Naive B cell (primary cell): ENCODE data around the gene MAPK8. TPM values are rescaled to one million over a fixed set of nuclear protein-coding genes. Genes with fewer than 3 reads are reported as not detected.

ENCODE experiments used
- ATAC-seq, 2 donors: fragments of 150-1000 bp; cut with Tn5 transposase; 2 replicates each; pipeline ENCODE4 v1.10.0; 2021; ENCODE audit warnings: low read depth in 2 of 2, mild to moderate bottlenecking in 2 of 2, moderate library complexity in 2 of 2
- DNase-seq: peaks from one replicate; pipeline ENCODE4 v3.0.0; 2022
- H3K27ac Mint-ChIP-seq, 6 donors: one replicate each; pipeline ENCODE4 v1.8.0; 2020 to 2022; ENCODE audit warnings: mild to moderate bottlenecking in 6 of 6, mixed read lengths in 6 of 6, moderate library complexity in 5 of 6, inconsistent platforms in 2 of 6
- H3K27me3 Mint-ChIP-seq, 3 donors: one replicate each; pipeline ENCODE4 v1.8.0; 2021 to 2022; ENCODE audit warnings: mixed read lengths in 3 of 3, mild to moderate bottlenecking in 1 of 3
- H3K36me3 Mint-ChIP-seq, 2 donors: one replicate each; pipeline ENCODE4 v1.8.0; 2020 to 2022; ENCODE audit warnings: mixed read lengths in 2 of 2, inconsistent platforms in 1 of 2, mild to moderate bottlenecking in 1 of 2
- H3K4me1 Mint-ChIP-seq, 3 donors: one replicate each; pipeline ENCODE4 v1.8.0; 2020 to 2022; ENCODE audit warnings: mixed read lengths in 3 of 3, inconsistent platforms in 1 of 3, mild to moderate bottlenecking in 1 of 3, moderate library complexity in 1 of 3
- H3K4me3 Mint-ChIP-seq, 8 donors: one replicate each; pipeline ENCODE4 v1.8.0; 2020 to 2022; ENCODE audit warnings: mild to moderate bottlenecking in 8 of 8, mixed read lengths in 8 of 8, moderate library complexity in 8 of 8, inconsistent platforms in 2 of 8
- H3K9me3 Mint-ChIP-seq, 7 donors: one replicate each; pipeline ENCODE4 v1.8.0; 2020 to 2022; ENCODE audit warnings: mixed read lengths in 7 of 7, mild to moderate bottlenecking in 5 of 7, inconsistent platforms in 2 of 7, moderate library complexity in 1 of 7
- polyA plus RNA-seq, 6 donors: library from polyadenylated mRNA; unstranded; fragments of 300-500 nt; fragmentation: Illumina TruSeq; gene quantifications; one replicate each; pipeline ENCODE4 v1.2.3, GENCODE V29; 2021; ENCODE audit warnings: low read depth in 6 of 6

MAPK8 gene
- polyA plus RNA-seq, 6 donors from 2014 or later: 7.0 to 25.8 (median 22.1) TPM

DNA sequence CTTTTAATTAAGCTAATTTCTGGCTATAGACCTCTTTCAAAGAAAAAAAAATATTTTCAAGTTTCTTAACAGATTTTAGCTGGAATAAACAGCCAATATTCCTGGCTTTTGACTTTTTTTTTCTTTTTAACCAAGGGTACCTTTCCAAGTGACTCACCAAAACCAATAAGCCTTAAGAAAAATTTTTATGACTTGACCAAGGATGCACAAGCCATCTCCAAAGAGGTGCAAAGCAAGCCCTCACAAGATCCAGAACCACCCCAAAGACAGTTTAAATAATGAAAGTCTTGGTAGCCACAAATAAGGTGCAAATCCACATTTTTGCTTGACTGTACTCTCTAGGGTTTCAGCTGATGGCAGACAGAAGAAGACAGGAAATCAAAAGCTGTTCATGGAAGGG lies 76.5 kb downstream of the MAPK8 start:
- no peaks in the 10 kb centered on the region for H3K27me3 Mint-ChIP-seq
- no peak overlapping the region for H3K4me3 Mint-ChIP-seq
- peaks cover 0 to 17% (median 12%) of the 10 kb centered on the region in 7 donors for H3K9me3 Mint-ChIP-seq
- peaks cover 3 to 6% (median 5%) of the 10 kb centered on the region in 3 donors for H3K4me1 Mint-ChIP-seq
- H3K36me3 Mint-ChIP-seq: peaks cover 12 to 15% of the 10 kb centered on the region in 2 donors
- ATAC-seq (no peak), DNase-seq (no peak)
- no peak overlapping the region for H3K27ac Mint-ChIP-seq

DNA sequence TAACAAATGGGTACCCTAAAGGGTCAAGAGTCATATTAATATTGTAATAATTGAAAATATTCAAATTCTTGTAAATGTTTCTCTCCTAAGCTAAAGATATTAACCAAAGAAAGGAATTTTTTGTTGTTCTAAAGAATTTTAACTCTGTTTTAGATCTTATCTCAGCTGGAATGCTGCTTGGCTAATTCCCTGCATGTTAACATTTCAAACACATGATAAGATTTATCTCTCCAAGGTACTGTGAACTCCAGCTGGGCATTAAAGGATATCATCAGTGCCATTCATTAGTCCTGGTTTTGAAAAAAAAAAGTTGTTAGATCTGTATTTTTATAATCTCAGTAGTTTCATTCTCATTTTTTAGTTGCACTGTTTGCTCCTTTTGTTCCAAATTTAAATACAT lies 76.9 kb downstream of the MAPK8 start:
- ATAC-seq (no peak), DNase-seq (no peak)
- Mint-ChIP-seq H3K36me3 (peaks cover 12 to 15% of the 10 kb centered on the region in 2 donors), H3K27ac (no peak overlapping the region), H3K4me1 (peaks cover 3 to 6% (median 5%) of the 10 kb centered on the region in 3 donors), H3K9me3 (peaks cover 0 to 17% (median 12%) of the 10 kb centered on the region in 7 donors), H3K27me3 (no peaks in the 10 kb centered on the region), H3K4me3 (no peak overlapping the region)

DNA sequence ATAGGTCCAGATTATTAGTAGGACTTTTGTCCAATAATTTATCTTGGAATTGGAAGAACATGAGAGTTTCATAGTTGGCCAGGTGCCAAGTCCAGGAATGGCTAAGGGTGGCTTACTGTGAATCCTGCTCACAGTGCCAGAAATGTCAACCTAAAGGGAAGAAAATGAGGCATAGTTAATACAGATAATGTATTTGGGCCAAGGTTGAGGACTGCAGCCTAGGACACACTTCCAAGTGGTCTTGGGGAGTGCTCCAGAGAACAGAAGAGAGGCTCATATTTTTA lies 78.2 kb downstream of the MAPK8 start:
- no peak overlapping the region for H3K4me3 Mint-ChIP-seq
- H3K36me3 Mint-ChIP-seq: peaks cover 9 to 12% of the 10 kb centered on the region in 2 donors
- ATAC-seq (no peak), DNase-seq (no peak)
- H3K9me3 Mint-ChIP-seq: peaks cover 0 to 14% (median 5%) of the 10 kb centered on the region in 7 donors
- no peaks in the 10 kb centered on the region for H3K27me3 Mint-ChIP-seq
- H3K4me1 Mint-ChIP-seq: peaks cover 6 to 9% (median 8%) of the 10 kb centered on the region in 3 donors
- peak overlapping the region in 2 of 6 donors; percentile 1 to 57 for H3K27ac Mint-ChIP-seq

DNA sequence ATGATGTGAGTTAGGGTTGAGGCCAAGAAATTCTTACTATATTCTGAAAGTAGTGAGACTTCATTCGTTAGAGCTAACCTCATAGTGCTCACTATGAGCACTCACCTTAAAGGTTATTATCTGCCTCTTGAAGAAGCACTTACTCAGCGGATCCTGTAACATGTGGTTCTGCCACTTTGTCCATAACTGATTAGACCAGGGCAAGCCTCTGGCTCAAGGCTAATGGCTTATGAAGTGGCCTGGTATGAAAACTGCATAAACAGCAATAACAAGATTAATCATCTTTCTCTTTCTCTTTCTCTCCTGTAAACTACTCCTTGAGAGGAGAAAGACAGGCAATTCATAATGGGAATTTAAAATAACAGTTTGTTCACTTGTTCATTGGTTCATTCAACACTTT lies 82.8 kb downstream of the MAPK8 start:
- ATAC-seq (no peak), DNase-seq (no peak)
- H3K4me3 Mint-ChIP-seq: no peak overlapping the region
- no peak overlapping the region for H3K27ac Mint-ChIP-seq
- no peaks in the 10 kb centered on the region for H3K9me3 Mint-ChIP-seq
- no peaks in the 10 kb centered on the region for H3K27me3 Mint-ChIP-seq
- H3K4me1 Mint-ChIP-seq: peaks cover 12 to 16% (median 12%) of the 10 kb centered on the region in 3 donors
- H3K36me3 Mint-ChIP-seq: peaks cover 0 to 5% of the 10 kb centered on the region in 2 donors

DNA sequence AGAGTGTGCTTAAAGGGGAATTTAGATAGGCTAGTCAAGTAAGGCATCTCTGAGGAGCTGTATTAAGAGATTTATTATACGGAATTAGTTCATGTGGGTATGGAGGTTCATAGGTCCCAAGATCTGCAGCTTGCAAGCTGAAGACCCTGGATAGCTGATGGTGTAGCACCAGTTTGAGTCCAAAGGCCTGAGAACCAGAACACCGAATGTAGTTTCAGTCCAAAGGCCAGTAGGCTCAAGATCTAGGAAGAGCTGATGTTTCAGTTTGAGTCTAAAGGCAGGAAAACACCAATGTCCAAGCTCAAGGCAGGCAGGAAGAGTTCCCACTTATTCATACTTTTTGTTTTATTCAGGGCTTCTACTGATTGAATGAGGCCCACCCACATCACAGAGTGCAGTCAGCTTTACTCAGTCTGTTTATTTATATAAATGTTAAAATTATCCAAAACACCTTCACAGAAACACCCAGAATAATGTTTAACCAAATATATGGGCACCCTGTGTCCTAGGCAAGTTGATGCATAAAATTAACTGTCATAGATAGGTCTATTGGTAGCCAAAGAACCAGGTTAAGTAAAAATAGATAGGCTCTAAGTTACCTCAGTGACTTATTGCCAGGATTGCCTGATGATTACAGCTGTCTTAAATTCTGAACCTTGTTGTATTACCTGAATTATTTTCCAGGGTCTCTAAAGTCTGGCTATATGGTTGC lies 83.5 kb downstream of the MAPK8 start:
- ATAC-seq: no peak
- Mint-ChIP-seq H3K27ac (no peak overlapping the region), H3K9me3 (no peaks in the 10 kb centered on the region), H3K4me3 (no peak overlapping the region), H3K4me1 (peaks cover 6 to 12% (median 11%) of the 10 kb centered on the region in 3 donors), H3K27me3 (no peaks in the 10 kb centered on the region), H3K36me3 (peaks cover 0 to 5% of the 10 kb centered on the region in 2 donors)
- no peak for DNase-seq

DNA sequence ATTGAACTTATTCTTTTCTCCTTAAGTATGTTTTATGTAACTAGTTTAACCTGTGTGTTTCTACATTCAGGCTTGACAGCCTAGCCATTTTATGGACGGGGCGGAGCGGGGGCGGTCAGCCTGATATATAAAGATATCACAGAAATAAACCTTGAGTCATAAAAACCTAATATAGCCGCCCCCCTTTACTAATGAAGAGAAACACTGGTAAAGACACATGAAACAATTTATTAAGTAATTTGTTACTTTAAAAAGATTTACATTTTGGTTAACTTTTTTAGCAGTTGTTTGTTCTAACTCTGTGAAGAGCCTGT lies 84.0 kb downstream of the MAPK8 start:
- DNase-seq (no peak), ATAC-seq (no peak)
- no peak overlapping the region for H3K27ac Mint-ChIP-seq
- no peaks in the 10 kb centered on the region for H3K9me3 Mint-ChIP-seq
- peaks cover 6 to 12% (median 11%) of the 10 kb centered on the region in 3 donors for H3K4me1 Mint-ChIP-seq
- no peak overlapping the region for H3K4me3 Mint-ChIP-seq
- no peaks in the 10 kb centered on the region for H3K27me3 Mint-ChIP-seq
- peaks cover 0 to 5% of the 10 kb centered on the region in 2 donors for H3K36me3 Mint-ChIP-seq

DNA sequence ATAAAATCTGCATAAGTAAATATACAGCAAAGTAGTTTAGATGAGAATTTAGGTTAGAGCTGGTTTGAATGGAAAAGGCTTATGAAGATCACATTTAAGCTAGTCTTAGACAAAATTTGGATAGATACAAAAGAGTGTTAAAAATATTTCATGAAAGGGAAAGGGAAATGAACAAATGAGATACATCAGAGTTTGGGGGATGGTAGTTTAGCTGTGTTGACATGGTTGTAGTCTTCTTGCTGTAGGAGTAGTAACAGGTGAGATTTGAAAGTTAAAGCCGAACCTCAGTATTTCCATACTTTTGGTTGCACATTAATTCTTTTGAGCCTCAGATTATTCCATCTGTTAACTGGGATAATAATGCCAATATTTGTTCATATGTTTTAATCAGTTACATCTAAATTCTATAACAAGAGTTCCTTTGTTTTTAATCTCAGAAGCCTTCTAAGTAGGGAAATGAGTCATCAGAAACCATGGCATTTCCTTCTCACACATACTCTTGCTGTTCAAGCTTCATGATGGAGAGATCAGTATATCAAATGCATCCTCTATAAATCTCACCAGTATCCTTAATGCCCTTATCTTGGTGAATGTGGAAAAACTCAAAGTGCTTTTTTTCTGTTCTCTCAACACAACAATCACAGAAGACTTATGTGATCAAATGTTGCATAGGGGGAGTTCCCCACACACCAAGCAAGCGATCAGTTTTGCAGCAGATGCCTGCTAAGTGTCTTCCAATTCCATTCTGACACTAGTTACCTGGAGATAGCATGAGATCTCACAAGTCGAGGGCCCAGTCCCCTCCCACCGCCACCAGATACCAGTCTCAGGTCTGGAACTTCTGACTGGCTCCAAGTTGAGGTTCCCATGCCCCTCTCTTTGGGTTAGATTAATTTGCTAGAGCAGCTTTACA lies 84.7 kb downstream of the MAPK8 start:
- H3K9me3 Mint-ChIP-seq: no peaks in the 10 kb centered on the region
- no peaks in the 10 kb centered on the region for H3K27me3 Mint-ChIP-seq
- ATAC-seq (no peak), DNase-seq (no peak)
- H3K4me1 Mint-ChIP-seq: peaks cover 6 to 12% (median 11%) of the 10 kb centered on the region in 3 donors
- no peak overlapping the region for H3K4me3 Mint-ChIP-seq
- peaks cover 0 to 5% of the 10 kb centered on the region in 2 donors for H3K36me3 Mint-ChIP-seq
- no peak overlapping the region for H3K27ac Mint-ChIP-seq

DNA sequence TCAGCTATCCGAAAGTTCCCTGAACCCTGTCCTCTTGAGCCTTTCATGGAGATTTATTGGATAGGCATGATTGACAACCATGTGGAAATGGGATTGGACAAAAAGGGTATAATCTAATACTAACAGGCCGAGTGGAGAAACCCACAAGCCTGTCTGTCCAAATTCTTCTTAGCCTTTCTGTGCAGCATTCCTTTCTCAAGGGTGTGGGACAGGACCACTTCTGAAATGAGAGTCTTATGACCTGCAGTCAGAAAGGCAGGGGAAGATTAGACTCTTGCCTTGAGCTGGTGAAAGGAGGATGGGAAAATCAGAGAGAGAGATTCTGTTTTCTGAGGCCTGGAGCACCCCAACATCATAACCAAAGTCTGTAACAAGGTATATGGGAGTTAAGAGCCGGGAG lies 85.5 kb downstream of the MAPK8 start:
- DNase-seq: no peak
- Mint-ChIP-seq H3K4me3 (no peak overlapping the region), H3K9me3 (no peaks in the 10 kb centered on the region), H3K36me3 (peaks cover 0 to 5% of the 10 kb centered on the region in 2 donors), H3K27me3 (no peaks in the 10 kb centered on the region), H3K27ac (no peak overlapping the region), H3K4me1 (peaks cover 6 to 12% (median 11%) of the 10 kb centered on the region in 3 donors)
- no peak for ATAC-seq

DNA sequence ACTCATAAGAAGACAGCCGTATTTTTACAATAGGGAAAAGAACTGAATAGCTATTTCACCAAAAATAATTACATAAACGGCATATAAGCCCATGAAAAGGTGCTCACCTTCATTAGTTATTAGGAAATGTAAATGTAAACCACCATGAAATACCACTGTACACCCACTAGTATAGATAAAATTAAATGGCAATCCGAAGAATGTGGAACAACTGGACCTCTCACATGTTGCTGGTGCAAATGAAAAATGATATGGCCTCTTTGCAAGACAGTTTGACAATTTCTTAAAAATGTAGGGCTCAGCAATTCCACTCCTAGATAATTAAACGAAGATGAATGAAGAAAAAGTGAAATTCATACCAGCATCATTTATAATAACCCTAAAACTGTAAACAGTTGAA lies 91.8 kb downstream of the MAPK8 start:
- H3K27ac Mint-ChIP-seq: no peak overlapping the region
- ATAC-seq: no peak
- H3K36me3 Mint-ChIP-seq: no peaks in the 10 kb centered on the region
- H3K4me1 Mint-ChIP-seq: peaks cover 3 to 18% (median 17%) of the 10 kb centered on the region in 3 donors
- H3K27me3 Mint-ChIP-seq: no peaks in the 10 kb centered on the region
- no peak overlapping the region for H3K4me3 Mint-ChIP-seq
- H3K9me3 Mint-ChIP-seq: no peaks in the 10 kb centered on the region
- DNase-seq: no peak

DNA sequence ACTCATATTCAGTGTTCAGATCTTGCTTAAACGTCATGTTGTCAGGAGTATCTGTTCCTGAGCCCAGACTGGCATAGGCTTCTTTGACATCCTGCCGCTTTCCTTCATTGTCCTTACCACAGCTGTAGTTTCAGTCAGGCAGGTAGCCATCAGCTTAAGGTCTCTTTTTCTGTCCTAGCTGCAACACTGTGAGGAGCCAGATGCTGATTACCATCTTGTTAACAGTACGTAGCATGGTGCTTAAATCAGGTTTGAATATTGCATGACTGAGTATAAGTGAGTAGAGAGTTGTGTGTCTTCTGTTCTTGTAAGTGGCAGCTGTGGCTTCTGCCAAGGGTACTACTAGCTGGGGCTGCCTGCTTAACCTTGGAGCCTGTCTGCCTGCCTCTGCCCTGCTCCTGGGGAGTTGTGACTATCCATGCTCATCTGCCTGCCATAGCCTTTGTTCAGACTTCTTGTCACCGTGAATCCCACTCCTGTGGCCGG lies 92.6 kb downstream of the MAPK8 start:
- ATAC-seq (no peak), DNase-seq (no peak)
- Mint-ChIP-seq H3K27ac (peak overlapping the region in 2 of 6 donors; percentile 31 to 90), H3K4me3 (no peak overlapping the region), H3K27me3 (no peaks in the 10 kb centered on the region), H3K9me3 (no peaks in the 10 kb centered on the region), H3K4me1 (peaks cover 3 to 18% (median 17%) of the 10 kb centered on the region in 3 donors), H3K36me3 (no peaks in the 10 kb centered on the region)

DNA sequence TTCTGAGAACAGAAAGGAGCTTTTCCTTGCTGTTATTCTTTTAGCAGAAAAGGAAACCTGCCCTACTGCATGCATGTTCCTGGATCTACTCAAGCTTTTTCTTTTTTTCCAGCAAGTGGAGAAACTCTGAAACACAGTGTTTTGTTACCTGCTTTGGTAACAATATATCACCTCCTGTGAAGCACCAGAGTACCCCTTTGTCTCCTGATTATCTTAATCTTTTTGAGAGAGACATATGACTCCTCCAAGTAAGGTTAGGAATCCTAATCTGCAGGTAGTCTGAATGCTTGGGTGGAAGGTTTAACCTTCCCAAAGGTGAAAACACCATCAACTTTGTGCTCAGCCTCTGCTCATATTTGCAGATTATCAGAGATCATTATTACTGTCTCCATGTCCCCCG lies 93.1 kb downstream of the MAPK8 start:
- Mint-ChIP-seq H3K4me3 (no peak overlapping the region), H3K27me3 (no peaks in the 10 kb centered on the region), H3K27ac (peak overlapping the region in 3 of 6 donors; percentile 14 to 90 (median 73)), H3K36me3 (peaks cover 0 to under 1% of the 10 kb centered on the region in 2 donors), H3K9me3 (no peaks in the 10 kb centered on the region), H3K4me1 (peaks cover 3 to 18% (median 17%) of the 10 kb centered on the region in 3 donors)
- DNase-seq (no peak), ATAC-seq (no peak)

DNA sequence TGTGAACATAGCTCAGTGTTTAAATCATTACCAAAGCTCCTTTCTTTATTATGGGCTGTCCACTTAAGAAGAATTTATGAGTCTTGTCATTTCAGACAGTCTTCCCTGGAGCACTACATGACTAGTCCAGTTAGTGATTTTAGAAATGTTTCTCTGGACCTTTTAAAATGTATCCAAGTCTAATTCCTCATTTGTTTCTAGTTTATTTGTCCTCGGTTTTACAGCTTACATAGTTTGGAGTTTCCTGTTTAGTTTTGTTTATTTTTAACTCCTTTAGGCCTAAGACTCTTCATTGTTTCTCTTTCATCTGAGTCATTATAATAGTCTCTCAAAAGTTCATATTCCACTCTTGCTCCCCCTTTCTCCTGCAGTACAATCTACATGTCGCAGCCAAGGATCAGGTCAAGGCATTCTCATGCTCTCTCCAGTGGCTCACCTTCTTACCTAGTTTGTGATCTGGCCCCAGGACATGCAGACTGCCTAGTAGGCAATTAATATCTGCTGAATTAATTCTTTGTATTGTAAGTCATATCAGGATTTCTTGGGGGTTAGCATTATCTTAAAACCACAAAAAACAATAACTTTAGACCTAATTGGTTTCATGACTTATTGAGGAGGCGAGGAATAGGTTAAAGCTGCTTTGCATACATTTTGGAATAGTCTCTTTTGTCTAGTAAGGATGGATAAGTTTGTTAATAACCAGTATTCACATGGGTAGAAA lies 93.8 kb downstream of the MAPK8 start:
- Mint-ChIP-seq H3K36me3 (peaks cover 0 to 4% of the 10 kb centered on the region in 2 donors), H3K27me3 (no peaks in the 10 kb centered on the region), H3K9me3 (no peaks in the 10 kb centered on the region), H3K4me1 (peaks cover 3 to 18% (median 17%) of the 10 kb centered on the region in 3 donors), H3K27ac (peak overlapping the region in 2 of 6 donors; percentile 9 to 14), H3K4me3 (no peak overlapping the region)
- no peak for DNase-seq
- no peak for ATAC-seq

DNA sequence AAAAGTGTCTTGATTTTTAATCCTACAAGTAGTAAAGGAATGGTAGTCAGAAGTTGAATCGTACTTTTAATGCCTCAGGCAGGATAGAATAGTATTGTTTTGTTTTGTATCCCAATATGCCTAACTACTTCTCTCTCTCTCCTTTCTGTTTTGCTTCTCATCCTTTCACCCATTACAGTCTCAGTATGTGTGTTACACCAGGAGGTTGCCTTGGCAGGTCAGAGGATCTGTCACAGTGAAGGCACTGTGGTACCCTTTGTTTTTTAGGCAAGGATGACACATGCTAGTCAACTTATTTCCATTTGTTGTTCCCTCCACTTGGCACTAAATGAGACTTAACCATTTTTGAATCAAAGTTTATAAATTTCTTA lies 94.4 kb downstream of the MAPK8 start:
- Mint-ChIP-seq H3K9me3 (no peaks in the 10 kb centered on the region), H3K27ac (no peak overlapping the region), H3K4me3 (no peak overlapping the region), H3K27me3 (no peaks in the 10 kb centered on the region), H3K36me3 (peaks cover 0 to 4% of the 10 kb centered on the region in 2 donors), H3K4me1 (peaks cover 3 to 18% (median 18%) of the 10 kb centered on the region in 3 donors)
- no peak for ATAC-seq
- no peak for DNase-seq
